ENCODE data around the gene MEIOC. TPM values are rescaled to one million over a fixed set of nuclear protein-coding genes. Genes with fewer than 3 reads are reported as not detected.

MEIOC gene
- total and polyA plus RNA-seq, 9 of the 15 experiments (the other 6 are each of a cell fraction or from before 2014, with no cell fraction given), result 0.04 to 0.23 (median 0.06) TPM; not detected in 5

- TF ChIP-seq ZNF592 (IDR thresholded peaks at IDR 0.05) (no peak), ZNF717 (CRISPR knock-in tag; IDR thresholded peaks at IDR 0.05) (no peak), NFIC (IDR thresholded peaks at IDR 0.05) (peak; percentile 31; the same call in 1 of the 2 replicates), SMC3 (conservative IDR thresholded peaks at IDR 0.05; ENCODE audit: insufficient read depth, low read depth, low read length) (no peak), ETS2 (tag; IDR thresholded peaks at IDR 0.05; ENCODE audit: borderline replicate concordance, poor library complexity, severe bottlenecking) (no peak), CBX1 (IDR thresholded peaks at IDR 0.05; ENCODE audit: low read depth) (no peak), TRIM28 (IDR thresholded peaks at IDR 0.05) (peak; percentile 70), ZNF3 (CRISPR knock-in tag; IDR thresholded peaks at IDR 0.05) (no peak), GATA2 (CRISPR knock-in tag; IDR thresholded peaks at IDR 0.05) (no peak), RBFOX2 (IDR thresholded peaks at IDR 0.05; ENCODE audit: low read depth, low read length) (peak; percentile 76), BHLHE40 (IDR thresholded peaks at IDR 0.05; ENCODE audit: low read length) (no peak), SMAD3 (CRISPR knock-in tag; conservative IDR thresholded peaks at IDR 0.05) (no peak), PRPF4 (IDR thresholded peaks at IDR 0.05; ENCODE audit: insufficient read depth, low read depth, low read length, poor library complexity, severe bottlenecking) (no peak), MAFK (IDR thresholded peaks at IDR 0.05; ENCODE audit: low read length) (no peak), RNF2 (IDR thresholded peaks at IDR 0.05) (peak; percentile 43; the same call in 1 of the 2 replicates), ZBTB7A (IDR thresholded peaks at IDR 0.05; ENCODE audit: borderline replicate concordance, control insufficient read depth, low read depth, low read length) (peak; percentile 62; the same call in 1 of the 2 replicates), CREB3L1 (IDR thresholded peaks at IDR 0.05; ENCODE audit: borderline replicate concordance, low read depth) (no peak), GABPB1 (CRISPR knock-in tag; IDR thresholded peaks at IDR 0.05) (peak; percentile 42), ZNF133 (CRISPR knock-in tag; IDR thresholded peaks at IDR 0.05) (no peak), ZNF280A (IDR thresholded peaks at IDR 0.05; ENCODE audit: low read depth, partially characterized antibody) (no peak), MCM2 (IDR thresholded peaks at IDR 0.05; ENCODE audit: low read depth) (no peak), ZNF121 (CRISPR knock-in tag; conservative IDR thresholded peaks at IDR 0.05) (peak; percentile 3; the same call in 1 of the 2 replicates)
Measured at GRCh38 chr17:44708401-44709263, 52.4 kb downstream of the MEIOC start, which contains the start of gene DBF4B (continued).

Measured in K562 (cell line).